NCI-H2227 treated with DMSO at 0.1 percent for 48 hours (cell line): ENCODE results near the gene PRKCG.

Experiments used
- DNase-seq: peaks from one replicate; lab custom pipeline; 2025; lab: John Stamatoyannopoulos, UW

The PRKCG gene

DNA sequence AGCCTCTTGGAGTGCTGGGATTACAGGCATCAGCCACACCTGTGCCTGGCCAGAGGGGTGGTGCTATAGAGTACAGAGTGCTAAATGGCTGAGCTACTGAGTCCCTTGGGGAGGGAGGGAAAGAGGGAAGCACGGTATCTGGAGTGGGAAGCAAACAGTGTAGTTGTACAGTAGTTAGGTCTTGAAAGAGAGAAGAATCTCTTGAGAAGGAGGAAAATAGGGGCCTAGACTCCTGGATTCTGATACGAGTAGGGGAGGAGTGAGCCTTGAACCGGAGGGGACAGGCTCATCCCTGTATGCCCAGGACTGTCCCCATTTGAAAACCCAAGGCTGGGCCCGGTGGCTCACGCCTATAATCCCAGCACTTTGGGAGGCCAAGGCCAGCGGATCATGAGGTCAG, 9.2 kb upstream of the PRKCG start:
- DNase-seq, result no peak

DNA sequence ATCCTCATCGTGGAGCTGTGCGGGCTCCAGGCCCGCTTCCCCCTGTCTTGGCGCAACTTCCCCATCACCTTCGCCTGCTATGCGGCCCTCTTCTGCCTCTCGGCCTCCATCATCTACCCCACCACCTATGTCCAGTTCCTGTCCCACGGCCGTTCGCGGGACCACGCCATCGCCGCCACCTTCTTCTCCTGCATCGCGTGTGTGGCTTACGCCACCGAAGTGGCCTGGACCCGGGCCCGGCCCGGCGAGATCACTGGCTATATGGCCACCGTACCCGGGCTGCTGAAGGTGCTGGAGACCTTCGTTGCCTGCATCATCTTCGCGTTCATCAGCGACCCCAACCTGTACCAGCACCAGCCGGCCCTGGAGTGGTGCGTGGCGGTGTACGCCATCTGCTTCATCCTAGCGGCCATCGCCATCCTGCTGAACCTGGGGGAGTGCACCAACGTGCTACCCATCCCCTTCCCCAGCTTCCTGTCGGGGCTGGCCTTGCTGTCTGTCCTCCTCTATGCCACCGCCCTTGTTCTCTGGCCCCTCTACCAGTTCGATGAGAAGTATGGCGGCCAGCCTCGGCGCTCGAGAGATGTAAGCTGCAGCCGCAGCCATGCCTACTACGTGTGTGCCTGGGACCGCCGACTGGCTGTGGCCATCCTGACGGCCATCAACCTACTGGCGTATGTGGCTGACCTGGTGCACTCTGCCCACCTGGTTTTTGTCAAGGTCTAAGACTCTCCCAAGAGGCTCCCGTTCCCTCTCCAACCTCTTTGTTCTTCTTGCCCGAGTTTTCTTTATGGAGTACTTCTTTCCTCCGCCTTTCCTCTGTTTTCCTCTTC, 8.0 kb upstream of the PRKCG start:
- DNase-seq, result no peak

DNA sequence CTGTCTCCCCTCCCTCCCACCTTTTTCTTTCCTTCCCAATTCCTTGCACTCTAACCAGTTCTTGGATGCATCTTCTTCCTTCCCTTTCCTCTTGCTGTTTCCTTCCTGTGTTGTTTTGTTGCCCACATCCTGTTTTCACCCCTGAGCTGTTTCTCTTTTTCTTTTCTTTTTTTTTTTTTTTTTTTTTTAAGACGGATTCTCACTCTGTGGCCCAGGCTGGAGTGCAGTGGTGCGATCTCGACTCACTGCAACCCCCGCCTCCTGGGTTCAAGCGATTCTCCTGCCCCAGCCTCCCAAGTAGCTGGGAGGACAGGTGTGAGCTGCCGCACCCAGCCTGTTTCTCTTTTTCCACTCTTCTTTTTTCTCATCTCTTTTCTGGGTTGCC, 7.4 kb upstream of the PRKCG start:
- no peak for DNase-seq

DNA sequence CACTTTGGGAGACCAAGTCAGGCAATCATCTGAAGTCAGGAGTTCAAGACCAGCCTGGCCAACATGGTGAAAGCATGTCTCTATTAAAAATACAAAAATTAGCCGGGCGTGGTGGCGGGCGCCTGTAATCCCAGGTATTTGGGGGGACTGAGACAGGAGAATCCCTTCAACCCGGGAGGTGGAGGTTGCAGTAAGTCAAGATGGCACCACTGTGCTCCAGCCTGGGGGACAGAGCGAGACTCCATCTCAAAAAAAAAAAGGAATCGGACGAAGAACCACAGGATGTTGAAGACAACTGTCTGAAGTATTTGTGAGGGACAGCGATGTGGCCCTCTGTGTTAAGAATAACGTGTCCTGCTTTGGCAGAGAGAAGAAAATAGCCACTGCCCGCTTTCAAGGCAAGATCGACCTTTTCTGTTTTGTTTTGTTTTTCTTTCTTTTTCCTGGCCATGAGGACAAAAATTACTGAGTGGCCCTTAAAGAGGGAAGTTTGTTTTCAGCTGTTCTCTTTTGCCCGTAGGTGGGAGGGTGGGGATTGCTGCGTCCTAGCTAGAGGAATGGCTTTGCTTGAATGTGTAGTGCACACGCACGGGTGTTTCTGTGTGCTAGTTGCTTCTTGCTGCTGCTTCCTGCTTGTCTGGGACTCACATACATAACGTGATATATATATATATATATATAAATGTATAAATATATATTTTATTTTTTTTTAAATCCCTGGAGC, 6.2 kb upstream of the PRKCG start:
- no peak for DNase-seq

DNA sequence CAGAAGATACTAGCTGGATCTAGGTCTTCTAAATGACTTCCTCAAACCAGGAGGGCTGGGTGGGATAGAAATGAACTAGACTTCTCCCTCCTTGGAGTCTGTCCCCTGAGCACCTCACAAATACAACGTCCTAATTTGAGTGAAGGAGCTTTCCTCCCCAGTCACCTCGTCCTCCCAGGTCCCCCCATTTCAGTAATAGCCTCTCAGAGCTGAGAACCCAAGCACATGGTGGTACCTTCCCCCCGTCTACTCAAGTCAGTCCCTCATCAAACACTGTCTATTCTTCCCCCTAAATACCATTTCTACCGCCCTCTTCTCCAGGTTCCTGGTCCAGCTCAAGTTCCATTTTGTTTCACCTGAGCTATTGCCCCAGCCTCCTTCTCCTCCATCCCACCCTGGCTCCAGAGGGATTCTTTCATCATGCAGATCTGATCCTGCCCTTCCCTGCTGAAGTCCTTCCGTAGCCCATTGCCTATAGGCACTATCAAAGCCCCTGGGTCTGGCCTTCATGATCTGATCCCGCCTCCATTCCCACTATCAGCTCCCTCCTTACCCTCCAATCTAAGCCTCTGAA, 5.3 kb upstream of the PRKCG start:
- DNase-seq, result no peak

DNA sequence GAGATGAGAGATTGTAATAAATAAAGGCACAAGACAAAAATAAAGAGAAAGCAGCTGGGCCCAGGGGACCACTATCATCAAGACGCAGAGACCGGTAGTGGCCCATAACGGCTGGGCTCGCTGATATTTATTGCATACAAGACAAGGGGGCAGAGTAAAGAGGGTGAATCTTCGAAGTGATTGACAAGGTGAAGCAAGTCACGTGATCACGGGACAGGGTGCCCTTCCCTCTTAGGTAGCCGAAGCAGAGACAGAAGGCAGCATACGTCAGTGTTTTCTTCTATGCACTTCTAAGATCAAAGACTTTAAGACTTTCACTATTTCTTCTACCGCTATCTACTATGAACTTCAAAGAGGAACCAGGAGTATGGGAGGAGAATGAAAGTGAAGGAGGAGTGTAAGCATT, 4.6 kb upstream of the PRKCG start:
- DNase-seq, result no peak

DNA sequence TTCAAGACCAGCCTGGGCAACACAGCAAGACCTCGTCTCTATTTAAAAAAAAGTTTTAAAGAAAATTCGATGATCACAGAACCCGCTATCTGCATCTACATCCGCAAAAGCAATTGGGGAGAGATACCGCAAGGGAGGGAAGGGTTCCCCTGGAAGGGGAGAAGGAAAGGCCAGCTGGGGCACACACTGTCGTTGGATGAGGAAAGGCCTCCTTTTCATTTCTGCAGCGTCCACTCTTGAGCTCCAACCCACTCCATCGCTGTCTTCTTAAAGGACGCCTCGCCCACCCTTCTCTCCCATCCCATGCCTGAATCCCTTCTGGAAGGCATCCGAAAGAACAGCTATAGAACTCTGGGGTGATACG, 3.2 kb upstream of the PRKCG start:
- peak; percentile 69 for DNase-seq

DNA sequence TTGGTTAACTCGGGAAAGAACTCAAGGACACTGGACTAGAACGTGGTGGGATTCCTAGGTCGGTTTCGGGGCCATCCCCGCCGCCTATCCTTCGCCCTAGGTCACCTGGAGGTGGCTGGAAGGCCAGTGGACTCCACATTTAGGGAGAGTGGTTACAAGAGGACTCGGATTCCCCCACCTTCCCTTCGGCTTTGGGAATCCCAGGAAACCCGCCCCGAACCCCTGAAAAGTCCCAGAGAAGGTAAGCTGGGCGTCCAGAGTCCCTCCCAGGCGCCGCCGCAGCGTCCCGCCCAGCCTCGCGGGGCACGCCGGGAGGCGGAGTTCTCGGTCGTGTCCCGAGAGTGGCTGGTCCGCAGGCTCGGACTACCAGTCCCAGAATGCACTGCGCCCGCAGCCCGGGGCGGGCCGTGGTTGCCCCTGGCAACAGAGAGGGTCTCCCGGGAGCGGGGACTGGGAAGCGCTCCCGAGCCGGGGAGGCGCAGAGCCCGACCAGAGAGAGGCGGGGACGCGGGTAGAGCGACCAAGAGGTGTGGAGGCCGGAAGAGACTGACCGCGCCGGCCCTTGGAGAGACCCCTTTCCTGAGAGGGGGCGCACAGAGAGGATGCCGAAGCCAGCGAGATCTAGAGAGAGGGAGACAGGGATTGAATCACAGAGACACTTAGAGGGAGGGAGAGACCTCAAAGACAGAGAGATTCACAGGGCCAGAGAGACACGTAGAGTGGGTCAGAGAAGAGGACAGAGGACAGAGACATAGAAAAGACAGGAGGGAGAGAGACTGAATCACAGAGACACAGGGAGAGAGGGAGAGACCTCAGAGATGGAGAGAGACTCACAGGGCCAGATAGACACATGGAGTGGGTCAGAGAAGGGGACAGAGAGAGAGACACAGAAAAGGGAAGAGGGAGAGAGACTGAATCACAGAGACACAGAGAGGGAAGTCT, 2.6 kb upstream of the PRKCG start:
- peak; percentile 99 for DNase-seq

DNA sequence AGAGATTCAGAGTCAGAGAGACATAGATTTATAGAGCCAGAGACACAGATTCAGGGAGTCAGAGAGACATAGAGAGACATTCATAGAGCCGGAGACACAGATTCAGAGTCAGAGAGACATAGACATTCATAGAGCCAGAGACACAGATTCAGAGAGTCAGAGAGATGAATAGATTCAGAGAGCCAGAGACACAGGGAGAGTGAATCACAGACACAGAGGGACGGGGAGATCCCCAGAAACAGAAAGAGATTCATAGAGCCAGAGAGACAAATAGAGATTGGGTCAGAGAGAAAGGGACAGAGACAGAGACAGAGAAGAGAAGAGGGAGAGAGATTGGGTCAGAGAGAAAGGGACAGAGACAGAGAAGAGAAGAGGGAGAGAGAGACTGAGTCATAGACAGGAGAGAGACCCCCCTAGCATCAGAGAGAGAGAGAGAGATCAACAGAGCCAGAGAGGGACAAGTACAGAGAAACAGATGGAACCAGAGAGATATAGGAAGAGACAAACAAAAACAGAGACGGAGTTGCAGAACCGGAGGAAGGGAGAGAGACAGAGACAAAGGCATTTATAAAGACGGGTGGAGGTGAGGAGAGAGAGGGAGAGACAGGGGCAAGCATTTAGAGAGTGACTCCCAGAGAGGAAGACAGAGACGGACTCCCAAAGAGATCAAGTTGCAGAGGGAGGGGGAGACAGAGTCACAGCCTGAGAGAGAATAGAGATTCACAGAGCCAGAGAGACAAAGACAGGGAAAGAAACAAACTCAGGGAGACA, 1.1 kb upstream of the PRKCG start:
- no peak for DNase-seq

DNA sequence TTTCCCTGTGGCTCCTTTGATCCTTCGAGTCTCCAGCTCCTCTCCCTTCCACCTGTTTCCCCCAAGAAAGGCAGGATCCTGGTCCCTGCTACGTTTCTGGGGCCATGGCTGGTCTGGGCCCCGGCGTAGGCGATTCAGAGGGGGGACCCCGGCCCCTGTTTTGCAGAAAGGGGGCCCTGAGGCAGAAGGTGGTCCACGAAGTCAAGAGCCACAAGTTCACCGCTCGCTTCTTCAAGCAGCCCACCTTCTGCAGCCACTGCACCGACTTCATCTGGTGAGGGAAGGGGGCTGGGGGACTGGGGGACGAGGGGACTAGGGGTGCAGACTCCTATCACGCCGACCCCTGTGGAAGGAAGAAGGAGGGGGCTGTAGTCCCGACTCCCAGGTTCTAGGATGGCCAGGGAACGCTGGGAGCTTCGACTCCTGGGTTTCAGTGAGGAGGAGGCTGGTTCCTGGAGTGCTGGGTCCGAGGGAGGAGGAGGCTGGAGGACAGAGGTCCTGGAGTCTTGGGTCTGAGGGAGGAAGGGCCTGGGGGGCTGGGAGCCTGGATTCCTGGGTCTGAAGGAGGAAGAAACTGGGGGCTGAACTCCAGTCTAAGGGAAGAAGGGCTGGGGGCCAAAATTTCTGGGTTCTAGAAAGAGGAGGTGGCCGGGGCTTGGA, 524 bp downstream of the PRKCG start:
- DNase-seq, result no peak

DNA sequence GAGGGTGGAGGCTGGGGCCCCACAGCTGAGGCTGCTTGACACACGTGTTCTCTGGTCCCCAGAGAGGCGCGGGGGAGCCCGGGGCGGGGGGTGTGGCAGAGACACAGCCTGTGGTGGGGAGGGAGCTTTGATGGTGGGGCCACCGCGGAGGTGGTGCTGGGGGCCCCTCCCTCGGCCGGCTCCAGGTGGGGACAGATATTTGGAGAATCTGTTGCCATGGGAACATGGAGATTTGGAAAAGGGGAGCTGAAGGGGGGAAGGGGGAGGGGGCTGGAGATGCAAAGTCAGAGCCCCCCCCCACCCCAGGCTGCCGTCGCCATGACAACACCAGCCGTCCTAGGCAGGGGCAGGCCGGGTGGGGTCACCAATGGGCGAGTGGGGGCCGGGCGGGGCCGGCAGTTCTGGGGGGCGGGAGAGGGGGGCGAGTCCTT, 1.2 kb downstream of the PRKCG start:
- no peak for DNase-seq

DNA sequence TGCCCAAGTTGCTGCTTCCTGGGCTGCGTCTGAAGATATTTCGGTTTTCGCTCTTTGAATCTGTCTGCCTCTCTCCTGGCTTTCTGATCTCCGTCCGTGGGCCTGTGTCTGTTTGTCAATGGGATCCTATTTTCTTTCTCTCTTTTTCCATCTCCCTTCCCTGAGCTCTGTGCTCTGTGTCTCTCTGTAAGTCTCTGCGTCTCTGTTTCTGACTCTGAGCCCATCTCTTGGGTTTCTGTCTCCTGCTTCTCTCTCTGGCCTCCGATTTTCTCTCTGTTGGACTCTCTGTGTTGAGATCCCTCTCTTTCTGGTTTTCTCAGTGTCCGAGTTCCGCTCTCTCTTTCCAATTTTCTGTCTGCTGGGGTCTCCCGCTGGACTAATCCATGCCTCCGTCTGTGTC, 1.7 kb downstream of the PRKCG start:
- DNase-seq, result no peak

DNA sequence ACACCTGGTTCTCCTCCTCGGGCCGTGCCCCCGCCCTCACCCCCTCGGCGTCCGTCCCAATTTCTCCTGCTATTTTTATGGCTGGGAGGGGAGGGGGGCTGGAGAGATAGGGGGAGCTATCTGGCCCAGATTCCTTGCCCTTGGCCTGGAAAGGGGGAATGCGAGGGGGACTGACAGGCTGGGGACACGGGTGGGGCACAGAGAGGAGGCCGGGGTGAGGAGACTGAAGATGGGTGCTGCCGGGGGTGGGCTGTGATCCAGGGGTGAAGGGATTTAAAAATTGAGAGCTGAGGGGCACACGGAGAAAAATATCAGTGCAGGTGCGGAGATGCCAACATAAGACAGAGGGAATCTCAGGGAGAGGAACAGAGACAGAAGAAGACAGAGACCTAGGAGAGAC, 2.3 kb downstream of the PRKCG start:
- no peak for DNase-seq

DNA sequence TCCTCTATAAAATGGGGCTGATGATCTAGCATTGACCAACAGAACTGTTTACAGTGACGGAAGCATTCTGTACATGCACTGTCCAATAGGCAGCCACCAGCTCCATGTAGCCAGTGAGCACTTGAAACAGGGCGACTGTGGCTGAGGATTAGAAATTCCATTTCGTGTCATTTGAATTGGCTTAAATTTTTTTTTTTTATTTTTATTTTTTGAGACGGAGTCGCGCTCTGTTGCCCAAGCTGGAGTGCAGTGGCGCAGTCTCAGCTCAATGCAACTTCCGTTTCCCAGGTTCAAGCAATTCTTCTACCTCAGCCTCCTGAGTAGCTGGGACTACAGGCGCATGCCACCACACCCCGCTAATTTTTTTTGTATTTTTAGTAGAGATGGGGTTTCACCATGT, 3.0 kb downstream of the PRKCG start:
- DNase-seq, result no peak

DNA sequence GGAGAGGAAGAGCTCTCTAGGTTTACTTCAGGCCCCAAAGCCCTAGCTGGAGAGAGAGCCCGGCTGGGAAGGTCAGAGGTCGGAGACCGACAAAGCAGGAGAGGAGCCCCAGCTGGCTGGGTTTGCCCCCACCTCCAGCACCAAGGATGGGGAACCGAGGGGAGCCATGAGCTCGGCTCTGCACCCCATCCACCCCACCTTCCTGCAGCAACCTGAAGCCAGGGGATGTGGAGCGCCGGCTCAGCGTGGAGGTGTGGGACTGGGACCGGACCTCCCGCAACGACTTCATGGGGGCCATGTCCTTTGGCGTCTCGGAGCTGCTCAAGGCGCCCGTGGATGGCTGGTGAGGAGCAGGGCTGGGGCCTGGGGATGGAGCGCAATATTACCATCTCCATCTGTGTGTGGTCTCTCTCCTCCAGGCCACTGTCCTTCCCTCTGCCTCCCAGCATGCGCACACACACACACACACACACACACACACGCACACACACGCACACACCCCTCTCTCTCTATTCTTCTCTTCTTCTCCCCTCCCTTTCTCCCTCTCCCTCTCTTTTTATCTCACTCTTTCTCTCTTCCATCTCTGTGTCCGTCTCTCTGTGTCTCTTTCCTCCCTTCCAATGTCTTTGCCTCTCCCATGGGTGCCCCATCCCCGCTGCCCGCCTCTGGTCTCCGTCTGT, 10.4 kb downstream of the PRKCG start:
- no peak for DNase-seq

DNA sequence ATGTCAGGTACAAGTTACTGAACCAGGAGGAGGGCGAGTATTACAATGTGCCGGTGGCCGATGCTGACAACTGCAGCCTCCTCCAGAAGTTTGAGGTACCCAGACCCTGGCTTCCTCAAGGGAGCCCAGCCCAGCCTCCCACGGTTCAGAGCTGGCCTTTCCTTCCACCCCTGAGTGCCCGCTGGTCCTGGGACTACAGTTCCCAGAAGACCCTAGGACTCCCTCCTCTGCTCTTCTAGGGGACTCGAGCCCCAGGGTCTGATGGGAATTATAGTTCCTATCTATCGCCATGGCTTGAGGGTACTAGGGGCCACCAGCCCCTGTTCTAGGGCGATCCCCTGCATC, 11.0 kb downstream of the PRKCG start:
- no peak for DNase-seq

DNA sequence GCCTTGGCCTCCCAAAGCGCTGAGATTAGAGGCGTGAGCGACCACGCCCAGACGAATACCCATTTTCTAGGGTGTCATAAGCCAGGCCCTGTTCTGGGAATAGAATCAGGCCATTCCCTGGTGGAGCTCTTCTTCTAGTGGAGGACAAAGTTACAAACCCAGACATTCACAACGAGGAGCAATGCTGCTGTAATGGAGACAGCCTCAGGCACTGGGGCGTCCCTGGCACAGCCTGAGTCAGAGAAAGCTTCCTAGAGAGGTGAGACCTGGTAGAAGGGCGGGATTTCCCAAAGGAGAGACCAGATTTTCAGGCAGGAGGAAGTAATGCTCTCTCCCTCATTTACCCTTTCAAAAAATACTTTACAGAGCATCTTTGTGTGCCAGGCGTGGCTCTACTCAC, 12.7 kb downstream of the PRKCG start:
- DNase-seq, result no peak

DNA sequence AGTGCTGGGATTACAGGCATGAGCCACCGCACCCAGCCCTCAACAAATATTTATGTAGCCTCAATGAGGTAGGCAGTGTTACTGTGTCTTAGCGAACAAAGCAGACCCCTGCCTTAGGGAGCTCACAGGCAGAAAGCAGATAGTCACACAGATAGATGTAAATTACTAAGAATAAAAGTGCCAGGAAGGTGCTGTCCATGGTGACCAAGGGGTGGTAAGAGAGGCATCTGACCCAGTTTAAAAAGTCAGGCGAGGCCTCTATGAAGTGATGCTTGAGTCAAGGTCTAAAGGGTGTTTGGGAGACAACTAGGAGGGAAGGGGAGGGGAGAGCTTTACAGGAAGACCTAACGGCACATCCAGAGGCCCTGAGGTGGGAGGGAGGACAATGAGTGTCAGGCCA, 14.7 kb downstream of the PRKCG start:
- DNase-seq, result no peak

DNA sequence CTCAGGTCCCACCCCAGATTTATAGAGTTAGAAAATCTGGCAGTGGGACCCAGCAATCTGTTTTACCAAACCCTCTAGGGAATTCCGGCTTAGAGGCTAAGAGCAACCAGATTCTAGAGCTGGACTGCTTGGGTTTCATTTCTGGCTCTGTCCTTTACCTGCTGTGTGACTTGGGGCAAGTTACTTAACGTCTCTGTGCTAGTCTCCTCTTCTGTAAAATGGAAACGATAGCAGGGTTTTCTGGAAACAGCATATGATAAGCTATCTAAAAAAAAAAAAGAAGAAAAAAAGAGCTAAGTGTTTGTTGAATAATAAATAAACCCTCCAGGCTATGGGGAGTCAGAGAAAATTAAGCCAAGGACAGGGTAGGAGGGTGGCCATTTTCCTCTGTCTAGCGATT, 15.5 kb downstream of the PRKCG start:
- DNase-seq, result no peak

DNA sequence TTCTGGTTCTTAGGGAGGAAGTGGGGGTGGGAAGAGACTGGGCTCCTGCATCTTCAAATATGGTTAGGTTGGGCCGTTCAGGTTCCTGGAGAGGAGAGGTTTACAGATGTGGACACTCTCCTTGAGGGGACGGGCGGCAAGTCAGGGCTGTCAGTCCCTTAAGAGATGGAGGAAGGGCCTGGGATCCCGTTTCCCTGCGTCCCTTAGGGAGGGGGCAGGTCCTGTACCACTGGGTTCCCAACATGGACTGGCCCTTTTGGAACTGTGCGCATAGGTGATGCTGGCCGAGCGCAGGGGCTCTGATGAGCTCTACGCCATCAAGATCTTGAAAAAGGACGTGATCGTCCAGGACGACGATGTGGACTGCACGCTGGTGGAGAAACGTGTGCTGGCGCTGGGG, 16.2 kb downstream of the PRKCG start:
- no peak for DNase-seq
